Measurements from ENCODE around the gene SSC5D. TPM values are rescaled to one million over a fixed set of nuclear protein-coding genes. Genes with fewer than 3 reads are reported as not detected.

SSC5D gene
- total and polyA plus RNA-seq, 2 experiments from 2014 or later, result 10.0 to 12.6 TPM

- Histone ChIP-seq H3K9ac (no peak overlapping the region), H3K9me2 (ENCODE audit: insufficient read depth) (no peaks in the 10 kb centered on the region), H3F3A (ENCODE audit: insufficient read depth) (no peaks in the 10 kb centered on the region), H3K4me3 (no peak overlapping the region), H3K4me1 (ENCODE audit: insufficient read depth) (no peaks in the 10 kb centered on the region), H2AFZ (no peak overlapping the region), H3K27me3 (replicated peaks; ENCODE audit: insufficient read depth) (peaks cover 22% of the 10 kb centered on the region), H3K36me3 (ENCODE audit: low read depth) (no peaks in the 10 kb centered on the region), H3K4me2 (ENCODE audit: unreplicated experiment) (no peak overlapping the region), H4K20me1 (ENCODE audit: insufficient read depth) (no peaks in the 10 kb centered on the region; the same call in 1 of the 2 replicates), H3K79me2 (ENCODE audit: insufficient read depth) (no peaks in the 10 kb centered on the region), H3K27ac (no peak overlapping the region), H3K9me3 (ENCODE audit: low read depth) (no peaks in the 10 kb centered on the region)
- DNase-seq, result no peak
- TF ChIP-seq EZH2phosphoT487 (IDR thresholded peaks at IDR 0.05; ENCODE audit: insufficient read depth, low read depth), result no peak
- no peak for TF ChIP-seq EZH2 (IDR thresholded peaks at IDR 0.05; ENCODE audit: insufficient read depth, poor library complexity, severe bottlenecking)
- 93 to 95% methylated on average over 12 of the region's 12 CpGs for WGBS, 2 experiments (ENCODE audit: low coverage in 1 of 2, low lambda C conversion rate in 2 of 2, missing lambda C conversion rate in 2 of 2)
- in situ Hi-C loops (cut with MboI), result no loop called here
These were observed 34.5 kb upstream of the SSC5D start for GRCh38 chr19:55453511-55454260.

- no peaks in the 10 kb centered on the region for H3K4me1 ChIP-seq (ENCODE audit: insufficient read depth)
- H4K20me1 ChIP-seq (ENCODE audit: insufficient read depth), result no peaks in the 10 kb centered on the region; the same call in 1 of the 2 replicates
- no peak overlapping the region for H3K9ac ChIP-seq
- no peaks in the 10 kb centered on the region for H3K9me2 ChIP-seq (ENCODE audit: insufficient read depth)
- peaks cover 17% of the 10 kb centered on the region for H3K27me3 ChIP-seq (replicated peaks; ENCODE audit: insufficient read depth)
- in situ Hi-C loops (cut with MboI), result no loop called here
- H3K36me3 ChIP-seq (ENCODE audit: low read depth), result no peaks in the 10 kb centered on the region
- no peaks in the 10 kb centered on the region for H3K79me2 ChIP-seq (ENCODE audit: insufficient read depth)
- H3K9me3 ChIP-seq (ENCODE audit: low read depth), result no peaks in the 10 kb centered on the region
- 53 to 72% methylated on average over 6 to 14 of the region's 14 CpGs for WGBS, 2 experiments (ENCODE audit: low coverage in 1 of 2, low lambda C conversion rate in 2 of 2, missing lambda C conversion rate in 2 of 2)
- TF ChIP-seq EZH2 (IDR thresholded peaks at IDR 0.05; ENCODE audit: insufficient read depth, poor library complexity, severe bottlenecking), result no peak
- TF ChIP-seq EZH2phosphoT487 (IDR thresholded peaks at IDR 0.05; ENCODE audit: insufficient read depth, low read depth), result no peak
- no peak overlapping the region for H3K27ac ChIP-seq
- H2AFZ ChIP-seq, result no peak overlapping the region
- H3K4me2 ChIP-seq (ENCODE audit: unreplicated experiment), result no peak overlapping the region
- peaks cover 2% of the 10 kb centered on the region; the same call in 1 of the 2 replicates for H3F3A ChIP-seq (ENCODE audit: insufficient read depth)
- no peak overlapping the region for H3K4me3 ChIP-seq
- peak; percentile 70 for DNase-seq
These were observed 33.4 kb upstream of the SSC5D start for GRCh38 chr19:55454787-55455243.

GRCh38 chr19:55455576-55456235 lies 32.5 kb upstream of the SSC5D start:
- 89 to 92% methylated on average over 9 to 11 of the region's 11 CpGs for WGBS, 2 experiments (ENCODE audit: low coverage in 1 of 2, low lambda C conversion rate in 2 of 2, missing lambda C conversion rate in 2 of 2)
- no peak overlapping the region for H3K27ac ChIP-seq
- H3K9ac ChIP-seq, result no peak overlapping the region
- H2AFZ ChIP-seq, result no peak overlapping the region
- H3K27me3 ChIP-seq (replicated peaks; ENCODE audit: insufficient read depth), result peaks cover 13% of the 10 kb centered on the region
- TF ChIP-seq EZH2phosphoT487 (IDR thresholded peaks at IDR 0.05; ENCODE audit: insufficient read depth, low read depth), result no peak
- no peaks in the 10 kb centered on the region for H3K36me3 ChIP-seq (ENCODE audit: low read depth)
- peaks cover 8% of the 10 kb centered on the region; the same call in 1 of the 2 replicates for H3K4me1 ChIP-seq (ENCODE audit: insufficient read depth)
- H4K20me1 ChIP-seq (ENCODE audit: insufficient read depth), result no peaks in the 10 kb centered on the region; the same call in 1 of the 2 replicates
- no peak for DNase-seq
- in situ Hi-C loops (cut with MboI), result no loop called here
- H3K4me3 ChIP-seq, result no peak overlapping the region
- no peak overlapping the region for H3K4me2 ChIP-seq (ENCODE audit: unreplicated experiment)
- H3K79me2 ChIP-seq (ENCODE audit: insufficient read depth), result no peaks in the 10 kb centered on the region
- H3K9me2 ChIP-seq (ENCODE audit: insufficient read depth), result no peaks in the 10 kb centered on the region
- no peaks in the 10 kb centered on the region for H3K9me3 ChIP-seq (ENCODE audit: low read depth)
- H3F3A ChIP-seq (ENCODE audit: insufficient read depth), result peaks cover 10% of the 10 kb centered on the region; the same call in 1 of the 2 replicates

- Histone ChIP-seq H2AFZ (no peak overlapping the region), H3K36me3 (ENCODE audit: low read depth) (no peaks in the 10 kb centered on the region), H3K9me3 (ENCODE audit: low read depth) (no peaks in the 10 kb centered on the region), H3K4me3 (no peak overlapping the region), H3K4me2 (ENCODE audit: unreplicated experiment) (no peak overlapping the region), H3K79me2 (ENCODE audit: insufficient read depth) (no peaks in the 10 kb centered on the region), H3K9ac (no peak overlapping the region), H3F3A (ENCODE audit: insufficient read depth) (peaks cover 11% of the 10 kb centered on the region; the same call in 1 of the 2 replicates), H3K27me3 (replicated peaks; ENCODE audit: insufficient read depth) (peaks cover 12% of the 10 kb centered on the region), H3K4me1 (ENCODE audit: insufficient read depth) (peaks cover 8% of the 10 kb centered on the region; the same call in 1 of the 2 replicates), H3K27ac (no peak overlapping the region), H3K9me2 (ENCODE audit: insufficient read depth) (no peaks in the 10 kb centered on the region), H4K20me1 (ENCODE audit: insufficient read depth) (no peaks in the 10 kb centered on the region; the same call in 1 of the 2 replicates)
- TF ChIP-seq EZH2 (IDR thresholded peaks at IDR 0.05; ENCODE audit: insufficient read depth, poor library complexity, severe bottlenecking) (no peak), EZH2phosphoT487 (IDR thresholded peaks at IDR 0.05; ENCODE audit: insufficient read depth, low read depth) (no peak)
- no peak for DNase-seq
- 85 to 88% methylated on average over 13 to 14 of the region's 14 CpGs for WGBS, 2 experiments (ENCODE audit: low coverage in 1 of 2, low lambda C conversion rate in 2 of 2, missing lambda C conversion rate in 2 of 2)
- in situ Hi-C loops (cut with MboI), result no loop called here
These were observed 31.9 kb upstream of the SSC5D start for GRCh38 chr19:55456347-55456746.

Measured in GM23248 (cell line).